ENCODE data around the gene TRIM31. TPM values are rescaled to one million over a fixed set of nuclear protein-coding genes. Genes with fewer than 3 reads are reported as not detected.

TRIM31 gene
- total RNA-seq, 1 experiment from 2014 or later = not detected

GRCh38 chr6:30102414-30102969 is 10.4 kb downstream of the TRIM31 start:
- Histone ChIP-seq H4K20me1 (ENCODE audit: control insufficient read depth, insufficient read depth, insufficient read length) (no peaks in the 10 kb centered on the region), H3K27ac (ENCODE audit: insufficient read length, low read depth, low read length) (no peak overlapping the region)
- no peak overlapping the region for H3K27ac Mint-ChIP-seq

More at GRCh38 chr6:30102414-30102969, 10.4 kb downstream of the TRIM31 start:
- Histone ChIP-seq H3K79me1 (ENCODE audit: insufficient read depth, low read depth, low read length, poor library complexity, severe bottlenecking) (no peaks in the 10 kb centered on the region), H3K9ac (ENCODE audit: extremely low read depth, insufficient read length, low read length) (no peak overlapping the region), H2BK120ac (ENCODE audit: low read depth, low read length, poor library complexity, severe bottlenecking) (no peak overlapping the region), H3K14ac (ENCODE audit: insufficient read depth, low read length) (no peak overlapping the region), H3K4me1 (ENCODE audit: insufficient read depth, low read length) (peaks cover 5% of the 10 kb centered on the region; the same call in 1 of the 2 replicates), H3T11ph (ENCODE audit: low read length) (no peak overlapping the region), H3K79me2 (ENCODE audit: insufficient read depth, low read length) (no peaks in the 10 kb centered on the region), H3K23ac (ENCODE audit: insufficient read length, low read depth, low read length) (no peak overlapping the region), H4K91ac (ENCODE audit: insufficient read length, low read depth, low read length) (no peak overlapping the region), H3K23me2 (ENCODE audit: insufficient read length, low read depth, low read length, poor library complexity, severe bottlenecking) (peaks cover 22% of the 10 kb centered on the region), H4K8ac (replicated peaks; ENCODE audit: insufficient read length, low read depth, low read length) (no peak overlapping the region), H3K4ac (ENCODE audit: low read depth, low read length) (no peak overlapping the region), H3K18ac (ENCODE audit: insufficient read length, low read depth, low read length) (no peak overlapping the region), H2AK5ac (ENCODE audit: insufficient read length, low read length) (no peak overlapping the region), H2BK15ac (ENCODE audit: low read depth, low read length) (no peak overlapping the region), H3K4me2 (ENCODE audit: insufficient read depth, insufficient read length, low read length) (peak overlapping the region; percentile 95), H2BK12ac (ENCODE audit: insufficient read length, low read depth, low read length) (no peak overlapping the region), H4K5ac (ENCODE audit: insufficient read length, low read depth, low read length) (no peak overlapping the region), H2AFZ (ENCODE audit: low read length) (no peak overlapping the region), H2BK20ac (ENCODE audit: low read depth, low read length, poor library complexity, severe bottlenecking) (no peak overlapping the region), H3K56ac (ENCODE audit: insufficient read length, low read depth, low read length) (no peak overlapping the region), H3K27me3 (ENCODE audit: insufficient read depth, low read length) (peaks cover 36% of the 10 kb centered on the region; the same call in 1 of the 2 replicates), H3K9me3 (ENCODE audit: control insufficient read depth, low read depth, low read length) (no peaks in the 10 kb centered on the region), H2BK5ac (ENCODE audit: insufficient read length, low read length) (no peak overlapping the region)
- Mint-ChIP-seq H3K36me3 (ENCODE audit: insufficient read depth in 1 of 3, low read depth in 3 of 3) (peaks cover 0 to 2% (median 0%) of the 10 kb centered on the region in 3 experiments; a peak in 1 of 7 replicates), H3K9me3 (peaks cover 0 to 5% of the 10 kb centered on the region in 2 experiments; a peak in 3 of 5 replicates), H3K4me1 (peaks cover 37 to 39% of the 10 kb centered on the region in 2 experiments), H3K27me3 (ENCODE audit: low read depth) (peaks cover 96% of the 10 kb centered on the region), H3K4me3 (peak overlapping the region; percentile 42 to 76)
- no CpG with 5 or more reads among the region's 15 CpGs for WGBS (ENCODE audit: extremely low coverage, insufficient read length, low lambda C conversion rate)
- no peak for DNase-seq
- TF ChIP-seq CTCF (conservative IDR thresholded peaks at IDR 0.05) = no peak
